RKO (cell line): ENCODE results near the gene RPRD2.
"Not testable (repeated sequence)": the region's sequence is repeated elsewhere in the genome, so short reads cannot be mapped to it uniquely, and the experiment has no call there.

ENCODE experiments used
- DNase-seq: peaks from one replicate; pipeline ENCODE4 v3.0.0-alpha.2; 2016; ENCODE audit warnings: low spot score

RPRD2 gene

DNA sequence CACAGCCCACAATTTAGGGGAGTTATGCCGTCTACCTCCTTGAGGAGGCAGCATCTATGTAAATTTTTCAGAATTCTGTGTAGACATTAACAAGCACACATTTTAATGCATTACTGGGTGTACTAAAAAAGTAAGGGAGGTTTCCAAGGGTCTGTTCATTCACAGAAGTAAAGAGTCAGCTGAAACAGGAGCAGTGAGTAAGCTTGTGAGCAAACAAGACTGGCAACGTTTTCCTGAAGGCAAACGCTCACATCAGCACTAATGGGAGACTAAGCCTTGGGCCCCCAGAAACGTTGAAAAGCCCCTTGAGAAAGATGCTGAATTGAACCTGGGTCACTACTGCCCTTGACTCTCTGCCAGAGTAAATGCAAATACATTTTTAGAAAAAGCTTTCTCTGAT, 25.7 kb downstream of the RPRD2 start:
- DNase-seq = no peak

DNA sequence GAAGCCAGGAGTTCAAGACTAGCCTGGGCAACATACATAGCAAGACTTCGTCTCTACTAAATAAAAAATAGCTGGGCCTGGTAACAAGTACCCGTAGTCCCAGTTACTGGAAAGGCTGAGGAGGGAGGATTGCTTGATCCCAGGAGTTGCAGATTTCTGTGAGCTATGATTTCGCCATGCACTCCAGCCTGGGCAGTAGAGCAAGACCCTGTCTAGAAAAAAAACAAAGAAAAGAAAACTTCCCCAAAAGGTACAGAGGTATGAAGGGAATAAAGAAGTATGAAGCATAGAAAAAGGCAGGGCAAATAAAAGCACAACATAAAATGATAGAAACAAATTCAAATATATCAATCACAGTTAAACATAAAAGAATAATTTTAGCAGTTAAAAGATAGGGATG, 28.7 kb downstream of the RPRD2 start:
- no peak for DNase-seq

DNA sequence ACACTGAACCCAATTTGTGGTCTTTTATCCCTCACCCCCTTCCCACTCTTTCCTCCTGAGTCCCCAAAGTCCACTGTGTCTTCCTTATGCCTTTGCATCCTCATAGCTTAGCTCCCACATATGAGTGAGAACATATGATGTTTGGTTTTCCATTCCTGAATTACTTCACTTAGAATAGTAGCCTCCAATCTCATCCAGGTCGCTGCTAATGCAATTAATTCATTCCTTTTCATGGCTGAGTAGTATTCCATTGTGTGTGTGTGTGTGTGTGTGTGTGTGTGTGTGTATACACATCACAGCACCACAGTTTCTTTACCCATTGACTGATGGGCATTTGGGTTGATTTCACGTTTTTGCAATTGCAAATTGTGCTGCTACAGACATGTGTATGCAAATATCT, 31.2 kb downstream of the RPRD2 start:
- DNase-seq = not testable (repeated sequence)

DNA sequence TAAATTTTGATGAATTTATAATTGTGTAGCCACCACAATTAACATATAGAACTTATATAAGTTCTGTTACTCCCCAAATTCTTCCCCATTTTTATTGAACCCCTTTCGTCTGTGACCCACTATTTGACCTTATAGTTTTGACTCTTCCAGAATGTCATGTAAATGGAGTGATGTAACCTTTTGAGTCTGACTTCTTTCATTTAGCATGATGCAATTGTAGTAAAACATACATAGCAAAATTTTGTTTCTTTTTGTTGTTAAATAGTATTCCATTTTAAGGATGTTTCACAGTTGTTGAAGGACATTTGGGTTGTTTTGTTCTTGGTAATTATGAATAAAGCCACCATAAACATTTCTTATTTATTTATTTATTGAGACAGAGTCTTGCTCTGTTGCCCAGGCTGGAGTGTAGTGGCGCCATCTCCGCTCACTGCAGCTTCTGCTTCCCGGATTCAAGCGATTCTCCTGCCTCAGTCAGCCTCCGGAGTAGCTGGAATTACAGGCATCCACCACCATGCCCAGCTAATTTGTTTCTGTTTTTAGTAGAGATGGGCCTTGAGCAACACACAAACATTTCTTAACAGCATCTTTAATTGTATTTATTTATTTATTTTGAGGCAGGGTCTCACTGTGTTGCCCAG, 33.6 kb downstream of the RPRD2 start:
- DNase-seq = no peak

DNA sequence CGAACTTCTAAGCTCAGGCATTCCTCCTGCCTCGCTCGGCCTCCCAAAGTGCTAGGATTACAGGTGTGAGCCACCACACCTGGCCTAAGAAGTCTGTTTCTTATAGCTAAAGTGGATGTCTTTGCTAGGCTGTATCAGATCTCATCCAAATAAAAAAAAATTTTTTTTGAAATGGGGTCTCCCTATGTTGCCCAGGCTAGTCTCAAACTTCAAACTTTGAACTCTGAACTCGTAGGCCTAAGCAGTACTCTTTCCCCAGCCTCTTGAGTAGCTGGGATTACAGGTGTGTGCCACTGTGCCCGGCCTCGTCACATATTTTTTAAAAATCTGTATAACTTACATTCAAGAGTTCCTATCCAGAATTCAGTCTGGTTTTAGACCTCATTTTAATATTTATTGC, 40.5 kb downstream of the RPRD2 start:
- no peak for DNase-seq

DNA sequence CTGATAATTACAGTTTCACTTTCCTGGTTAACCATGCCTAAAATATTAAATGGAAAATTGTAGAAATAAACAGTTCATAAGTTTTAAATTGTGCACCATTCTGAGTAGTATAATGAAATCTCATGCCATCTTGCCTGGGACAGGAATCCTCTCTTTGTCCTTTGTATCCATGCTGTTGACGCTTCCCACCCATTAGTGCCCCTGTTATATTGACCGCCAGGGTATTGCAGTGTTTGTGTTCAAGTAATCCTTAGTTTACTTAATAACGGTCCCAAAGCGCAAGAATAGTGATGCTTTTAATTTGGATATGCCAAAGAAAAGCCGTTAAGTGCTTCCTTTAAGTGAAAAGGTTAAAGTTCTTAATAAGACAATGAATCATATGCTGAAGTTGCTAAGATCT, 41.7 kb downstream of the RPRD2 start:
- no peak for DNase-seq

DNA sequence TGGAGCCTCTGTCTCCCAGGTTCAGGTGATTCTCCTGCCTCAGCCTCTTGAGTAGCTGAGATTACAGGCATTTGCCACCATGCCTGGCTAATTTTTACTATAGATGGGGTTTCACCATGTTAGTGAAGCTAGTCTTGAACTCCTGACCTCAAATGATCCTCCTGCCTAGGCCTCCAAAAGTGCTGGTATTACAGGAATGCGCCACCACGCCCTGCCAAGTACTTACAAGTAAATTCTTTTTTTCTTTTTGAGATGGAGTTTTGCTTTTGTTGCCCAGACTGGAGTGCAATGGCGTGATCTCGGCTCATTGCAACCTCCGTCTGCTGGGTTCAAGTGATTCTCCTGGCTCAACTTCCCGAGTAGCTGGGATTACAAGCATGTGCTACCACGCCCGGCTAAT, 42.5 kb downstream of the RPRD2 start:
- DNase-seq = no peak

DNA sequence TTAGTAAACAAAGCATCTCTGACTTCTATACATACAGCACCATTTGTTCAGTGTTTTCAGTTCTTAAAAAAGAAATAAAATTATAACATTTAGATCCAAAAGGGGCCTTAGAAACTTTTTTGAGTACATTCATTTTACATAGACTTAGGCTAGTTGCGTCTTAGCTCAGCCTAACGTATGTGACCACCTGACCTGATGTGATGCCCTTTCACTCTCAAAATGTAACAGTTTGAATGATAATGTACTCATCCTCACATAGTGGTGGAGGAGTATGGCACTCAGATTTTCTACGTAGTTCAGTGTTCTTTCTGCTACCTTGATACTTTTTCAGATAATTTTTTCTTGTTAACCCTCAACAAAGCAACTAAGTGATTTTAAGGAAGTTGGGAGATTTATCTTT, 43.4 kb downstream of the RPRD2 start:
- no peak for DNase-seq

DNA sequence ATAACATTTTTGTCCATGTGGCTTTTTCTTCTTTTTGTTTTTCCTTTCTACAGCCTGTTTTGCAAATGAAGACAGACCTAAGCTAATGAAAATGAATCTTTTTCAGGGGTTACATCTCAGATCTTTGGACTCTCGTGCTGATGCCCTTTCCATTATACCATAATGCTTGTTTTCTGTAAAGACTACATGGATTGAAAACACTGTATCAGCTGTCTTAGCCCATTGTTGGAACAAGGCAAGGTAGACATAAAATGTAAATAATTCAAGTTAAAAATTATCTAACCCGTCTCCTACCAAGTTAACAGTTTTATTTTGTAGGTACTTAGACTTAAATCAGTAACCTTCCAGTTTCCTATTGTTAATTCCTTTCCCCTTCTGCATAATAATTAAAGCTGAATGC, 44.9 kb downstream of the RPRD2 start:
- no peak for DNase-seq

DNA sequence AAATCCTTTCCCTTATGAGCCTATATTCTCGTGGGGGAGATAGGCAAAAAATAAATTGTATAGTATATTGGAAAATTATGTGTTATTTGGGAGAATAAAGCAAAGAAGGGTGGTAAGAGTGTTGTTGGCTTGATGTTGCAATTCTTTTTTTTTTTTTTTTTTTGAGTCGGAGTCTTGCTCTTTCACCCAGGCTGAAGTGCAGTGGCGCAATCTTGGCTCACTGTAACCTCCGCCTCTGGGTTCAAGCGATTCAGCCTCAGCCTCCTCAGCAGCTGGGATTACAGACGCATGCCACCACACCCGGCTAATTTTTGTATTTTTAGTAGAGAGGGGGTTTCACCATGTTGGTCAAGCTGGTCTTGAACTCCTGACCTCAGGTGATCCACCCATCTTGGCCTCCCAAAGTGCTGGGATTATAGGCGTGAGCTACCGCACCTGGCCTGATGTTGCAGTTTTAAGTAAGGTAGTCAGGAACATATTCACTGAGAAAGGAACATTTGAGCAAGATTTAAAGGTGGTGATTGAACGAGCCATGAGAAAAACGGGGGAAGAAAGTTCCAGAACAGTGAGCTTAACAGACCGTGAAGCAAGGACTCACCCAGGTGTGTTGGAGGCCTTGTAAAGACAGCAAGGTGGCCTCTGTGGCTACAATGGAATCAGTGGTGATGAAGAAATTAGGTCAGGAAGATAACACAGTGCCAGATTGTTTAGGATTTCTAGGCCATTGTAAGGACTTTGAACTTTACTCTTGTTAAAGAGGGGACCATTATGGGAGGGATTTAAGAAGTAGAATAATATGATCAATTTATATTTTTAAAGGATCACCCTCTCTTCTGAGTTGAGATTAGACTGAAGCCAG, 45.8 kb downstream of the RPRD2 start:
- no peak for DNase-seq

DNA sequence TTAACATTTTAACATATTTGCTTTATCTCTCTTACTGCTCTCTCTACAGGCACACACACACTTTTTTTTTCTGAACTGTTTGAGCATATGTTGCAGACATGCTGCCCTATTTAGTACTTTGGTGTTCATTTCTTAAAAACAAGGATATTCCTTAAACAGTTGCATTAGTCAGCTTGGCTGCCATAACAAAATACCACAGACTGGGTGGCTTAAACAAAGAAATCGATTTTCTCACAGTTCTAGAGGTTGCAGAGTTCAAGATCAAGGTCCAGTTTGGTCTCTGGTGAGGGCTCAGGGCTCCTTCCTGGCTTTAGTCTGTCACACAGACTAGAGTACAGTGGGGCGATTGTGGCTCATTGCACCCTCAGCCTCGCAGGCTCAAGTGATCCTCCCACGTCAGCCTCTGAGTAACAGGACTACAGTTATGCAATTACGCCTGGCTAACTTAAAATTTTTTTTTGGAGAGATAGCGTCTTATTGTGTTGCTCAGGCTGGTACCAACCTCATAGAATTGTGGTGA, 46.7 kb downstream of the RPRD2 start:
- DNase-seq = no peak

DNA sequence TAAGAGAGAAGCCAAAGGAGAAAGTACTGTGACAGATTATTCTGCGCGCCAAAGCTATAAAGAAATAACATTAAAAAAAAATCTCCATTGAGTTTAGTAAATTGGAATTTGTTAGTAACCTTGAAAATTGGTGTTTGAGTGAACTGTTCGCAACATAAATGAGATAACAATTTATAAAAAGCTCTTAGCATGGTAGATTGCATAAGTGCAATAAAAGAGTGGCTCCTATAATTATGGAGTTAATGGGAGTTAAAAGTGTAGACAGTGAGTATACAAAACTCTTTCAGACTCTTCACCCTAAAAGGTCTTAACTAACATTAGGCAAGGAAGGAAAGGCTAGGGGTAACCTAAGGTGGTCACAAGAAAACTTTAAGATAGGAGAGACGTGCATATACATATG, 50.6 kb downstream of the RPRD2 start:
- DNase-seq = no peak

DNA sequence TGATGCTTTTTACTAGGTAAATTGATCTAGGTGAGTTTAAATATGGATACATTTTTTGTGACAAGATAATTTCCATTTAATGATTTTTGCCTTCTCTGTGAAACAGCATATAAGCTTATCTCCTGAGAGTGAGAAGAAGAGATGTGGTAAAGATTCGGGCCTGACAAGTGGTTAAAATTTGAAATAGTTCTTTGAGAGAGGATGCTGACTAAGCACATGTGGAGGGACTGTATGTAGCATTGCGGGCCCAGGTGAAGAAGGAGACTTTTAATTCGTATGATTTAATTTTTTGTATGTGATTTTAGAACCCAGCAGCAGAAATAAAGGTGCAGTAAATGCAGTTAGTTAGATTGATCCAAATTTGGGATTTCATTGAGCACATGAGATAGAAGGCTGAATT, 51.9 kb downstream of the RPRD2 start:
- DNase-seq = no peak

DNA sequence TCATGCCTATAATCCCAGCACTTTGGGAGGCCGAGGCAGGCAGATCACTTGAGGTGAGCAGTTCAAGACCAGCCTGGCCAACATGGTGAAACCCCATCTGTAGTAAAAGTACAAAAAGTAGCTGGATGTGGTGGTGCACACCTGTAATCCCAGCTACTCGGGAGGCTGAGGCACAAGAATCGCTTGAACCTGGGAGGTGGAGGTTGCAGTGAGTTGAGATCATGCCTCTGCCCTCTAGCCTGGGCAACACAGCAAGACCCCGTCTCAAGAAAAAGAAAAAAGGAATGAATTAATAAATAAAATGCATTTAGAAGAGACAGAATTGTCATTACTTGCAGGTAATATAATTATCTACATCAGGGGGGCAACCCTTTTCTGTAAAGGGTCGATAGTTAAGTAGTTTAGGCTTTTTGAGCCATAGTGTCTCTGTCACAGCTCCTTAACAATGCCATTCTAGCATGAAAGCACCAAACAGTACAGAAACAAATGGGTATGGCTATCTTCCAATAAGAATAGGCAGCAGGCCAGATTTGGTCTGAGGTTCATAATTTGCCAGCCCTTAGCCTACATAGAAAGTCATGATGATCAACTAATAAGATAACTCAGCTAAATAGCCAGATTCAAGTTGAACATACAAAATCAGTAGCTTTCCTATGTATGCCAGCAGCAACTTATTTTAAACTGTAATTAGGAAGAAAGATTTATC, 56.8 kb downstream of the RPRD2 start:
- DNase-seq = no peak

DNA sequence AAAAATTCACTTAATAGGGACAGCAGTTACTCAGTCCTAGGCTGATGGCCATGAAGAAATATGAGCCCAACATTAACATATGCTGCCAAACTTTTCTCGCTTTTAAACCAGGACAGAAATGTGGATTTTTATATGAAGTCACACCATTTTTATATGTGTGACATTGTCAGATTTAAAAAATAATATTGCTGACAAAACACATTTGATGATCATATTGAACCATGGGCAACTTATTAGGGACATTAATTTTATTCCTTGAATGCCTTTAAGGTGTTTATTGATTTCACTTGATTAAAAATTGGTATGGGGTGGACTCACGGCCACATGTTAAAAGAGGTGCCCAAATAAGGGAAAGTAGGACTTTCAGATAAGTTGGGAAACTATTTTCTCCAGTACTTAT, 58.6 kb downstream of the RPRD2 start:
- DNase-seq = no peak

DNA sequence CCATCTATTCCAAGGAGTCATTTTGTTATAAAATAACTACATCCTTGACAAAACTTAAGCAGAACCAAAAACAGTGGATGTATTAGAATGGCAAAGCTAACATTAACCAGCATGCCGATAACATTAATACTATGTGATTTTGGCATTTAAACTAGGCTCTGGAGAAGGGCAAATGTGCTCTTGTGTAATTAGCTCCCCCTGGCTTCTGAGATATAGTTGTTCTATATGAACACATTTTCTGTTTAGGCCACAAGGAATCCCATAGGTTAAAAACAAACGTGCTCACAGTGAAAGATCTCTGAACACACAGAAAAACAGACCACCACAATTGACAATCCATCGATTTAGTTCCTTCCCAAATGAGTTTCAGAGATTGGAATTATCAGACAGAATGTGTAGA, 65.9 kb downstream of the RPRD2 start:
- DNase-seq = peak; percentile 43

DNA sequence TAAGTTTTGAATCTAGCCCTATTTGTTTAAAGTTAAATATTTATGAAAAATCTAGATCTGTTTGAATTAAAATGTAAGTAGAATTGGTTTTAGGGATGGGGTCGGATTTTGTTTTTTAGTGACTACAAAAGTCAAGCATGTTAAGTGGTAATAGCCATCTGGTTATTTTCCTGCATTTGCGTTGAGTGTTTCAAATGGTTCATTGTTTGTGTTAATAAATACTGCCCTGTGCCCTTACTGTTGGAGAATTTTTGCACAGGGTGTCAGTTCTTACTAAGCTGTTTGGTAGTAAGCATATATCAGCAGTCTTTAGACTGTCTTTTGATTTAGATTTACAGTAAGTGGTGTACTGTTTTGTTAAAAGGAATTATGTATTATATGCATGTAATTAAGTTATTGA, 77.2 kb downstream of the RPRD2 start:
- no peak for DNase-seq

DNA sequence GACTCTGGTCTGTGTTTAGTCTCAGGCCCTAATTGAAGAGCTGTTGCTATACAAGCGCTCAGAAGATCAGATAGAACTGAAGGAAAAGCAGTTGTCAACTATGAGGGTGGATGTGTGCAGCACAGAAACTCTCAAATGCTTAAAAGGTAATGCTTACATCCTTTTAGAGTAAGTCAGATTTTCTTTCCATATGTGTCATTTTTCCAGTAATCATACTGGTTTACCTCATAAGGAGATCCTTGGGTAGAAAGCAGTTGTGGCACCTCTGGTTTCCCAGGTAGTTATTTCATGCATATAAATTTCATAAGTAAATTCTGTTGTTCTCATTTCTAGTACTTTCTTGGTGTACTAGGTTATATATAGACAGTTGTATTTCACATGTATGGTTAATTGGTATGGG, 80.3 kb downstream of the RPRD2 start:
- no peak for DNase-seq

DNA sequence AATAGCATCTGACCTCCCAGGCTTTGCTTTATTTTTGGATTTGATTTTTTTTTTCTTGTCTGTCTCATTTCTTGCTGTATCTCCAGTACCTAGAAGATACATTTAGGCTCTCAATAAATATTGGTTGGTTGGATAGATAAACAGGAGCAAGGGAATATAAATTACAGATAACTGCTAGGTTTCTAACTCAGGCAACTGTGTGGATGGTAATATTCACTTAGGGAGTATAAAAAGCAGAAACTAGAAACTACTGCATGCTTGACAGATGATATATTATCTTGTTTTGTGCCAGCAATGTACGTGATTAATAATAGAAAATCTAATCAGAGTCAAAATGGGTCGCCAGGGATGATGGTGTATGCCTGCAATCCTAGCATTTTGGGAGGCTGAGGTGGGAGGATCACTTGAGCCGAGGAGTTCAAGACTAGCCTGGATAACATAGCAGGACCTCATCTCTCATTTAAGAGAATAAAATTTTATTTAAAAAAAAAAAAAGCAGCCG, 92.2 kb downstream of the RPRD2 start:
- no peak for DNase-seq

DNA sequence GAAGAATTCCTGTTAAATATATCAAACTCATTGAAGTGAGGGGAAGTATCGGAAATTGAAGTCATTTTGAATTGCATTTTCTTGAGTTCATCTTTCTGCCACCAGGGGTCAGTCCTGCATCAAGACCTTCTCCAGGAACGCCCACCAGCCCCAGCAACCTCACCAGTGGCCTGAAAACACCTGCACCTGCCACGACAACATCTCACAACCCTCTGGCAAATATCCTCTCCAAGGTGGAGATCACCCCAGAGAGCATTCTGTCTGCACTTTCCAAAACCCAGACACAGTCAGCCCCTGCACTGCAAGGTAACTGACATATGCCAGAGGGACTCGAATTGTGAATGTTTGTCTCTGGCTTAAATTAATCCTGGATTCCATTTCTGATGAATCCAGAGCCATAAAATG, 100.5 kb downstream of the RPRD2 start:
- peak; percentile 51 for DNase-seq

DNA sequence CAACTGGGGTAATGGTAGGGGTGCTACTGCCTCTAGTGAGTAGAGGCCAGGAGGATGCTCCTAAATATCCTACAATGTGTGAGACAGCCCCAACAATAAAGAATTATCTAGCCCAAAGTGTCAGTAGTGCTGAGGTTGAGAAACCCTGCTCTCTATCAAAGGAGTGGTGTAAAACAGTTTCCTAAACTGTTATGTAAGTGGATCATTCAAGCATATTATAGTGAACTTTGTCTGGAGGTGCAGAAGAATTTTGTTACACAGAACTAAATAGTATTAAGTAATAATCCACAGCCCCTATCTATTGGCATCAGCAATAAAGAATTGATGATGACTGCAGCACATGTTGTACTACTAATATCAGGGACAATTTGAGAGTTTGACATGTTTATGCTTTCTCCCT, 103.0 kb downstream of the RPRD2 start:
- no peak for DNase-seq

DNA sequence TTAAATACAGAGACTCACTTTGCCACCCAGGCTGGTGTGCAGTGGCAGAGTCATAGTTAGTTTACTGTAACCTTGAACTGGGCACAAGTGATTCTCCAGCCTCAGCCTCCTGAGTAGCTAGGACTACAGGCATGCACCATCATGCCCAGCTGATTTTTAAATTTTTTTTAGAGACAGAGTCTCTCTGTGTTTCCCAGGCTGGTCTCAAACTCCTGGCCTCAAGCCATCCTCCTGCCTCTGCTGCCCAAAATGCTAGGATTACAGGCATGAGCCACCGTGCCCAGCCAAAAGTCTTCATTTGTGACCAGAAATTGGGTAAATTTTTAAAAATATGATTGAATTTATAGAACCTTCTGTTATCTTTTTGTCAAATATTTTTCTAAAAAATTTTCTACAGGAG, 105.3 kb downstream of the RPRD2 start:
- DNase-seq = no peak
